Osteocyte (in vitro differentiated cells): ENCODE measurements around the gene GLG1. TPM values are rescaled to one million over a fixed set of nuclear protein-coding genes. Genes with fewer than 3 reads are reported as not detected.
A peak's percentile ranks its signal among the peaks of the same experiment; 100 is the strongest.
"Not testable (repeated sequence)": the region's sequence is repeated elsewhere in the genome, so short reads cannot be mapped to it uniquely, and the experiment has no call there.

Experiments used
- DNase-seq: peaks from one replicate; pipeline ENCODE4 v3.0.0; 2021; ENCODE audit warnings: mixed read lengths; ENCODE audit not compliant: unreplicated experiment; ENCODE audit errors: extremely low spot score
- H3K27ac Mint-ChIP-seq: one replicate; pipeline ENCODE4 v1.8.0; 2021; ENCODE audit warnings: mild to moderate bottlenecking, mixed read lengths; ENCODE audit not compliant: unreplicated experiment
- H3K27me3 Mint-ChIP-seq: one replicate; pipeline ENCODE4 v1.8.0; 2021; ENCODE audit warnings: mixed read lengths; ENCODE audit not compliant: unreplicated experiment
- H3K36me3 Mint-ChIP-seq: one replicate; pipeline ENCODE4 v1.8.0; 2021; ENCODE audit warnings: mixed read lengths; ENCODE audit not compliant: unreplicated experiment
- H3K4me1 Mint-ChIP-seq: one replicate; pipeline ENCODE4 v1.8.0; 2021; ENCODE audit warnings: mixed read lengths; ENCODE audit not compliant: unreplicated experiment
- H3K4me3 Mint-ChIP-seq: one replicate; pipeline ENCODE4 v1.8.0; 2021; ENCODE audit warnings: mild to moderate bottlenecking, moderate library complexity, mixed read lengths; ENCODE audit not compliant: unreplicated experiment
- H3K9me3 Mint-ChIP-seq: one replicate; pipeline ENCODE4 v1.8.0; 2021; ENCODE audit warnings: mixed read lengths; ENCODE audit not compliant: unreplicated experiment
- total RNA-seq: library from RNA; stranded (reverse); gene quantifications from 2 replicates; pipeline ENCODE4 v1.2.1, GENCODE V29; 2021
- TF ChIP-seq, protein P1 (sequence below): fragments of 200-600 bp; sonication (generic); IDR thresholded peaks from 2 replicates; pipeline ENCODE4 v1.5.0; 2021; ENCODE audit warnings: antibody characterized with exemption, mild to moderate bottlenecking, moderate library complexity

GLG1 gene
- total RNA-seq, 1 donor from 2014 or later = 241 TPM

DNA sequence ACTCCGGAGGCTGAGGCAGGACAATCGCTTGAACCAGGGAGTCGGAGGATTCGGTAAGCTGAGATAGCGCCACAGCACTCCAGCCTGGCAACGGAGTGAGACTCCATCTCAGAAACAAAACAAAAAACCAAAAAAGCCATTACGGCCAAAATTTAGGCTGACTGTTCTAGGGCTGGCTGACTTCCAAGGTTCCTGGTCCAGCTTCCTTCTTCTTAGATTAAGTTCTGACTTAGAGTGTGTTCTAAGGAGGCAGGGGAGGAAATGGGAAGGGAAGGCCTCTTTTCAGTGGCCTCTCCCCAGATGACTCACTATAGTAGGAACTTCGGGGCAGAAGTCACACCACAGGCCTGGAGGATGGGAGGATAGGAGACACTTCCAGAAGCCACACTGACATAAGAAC, 157.9 kb downstream of the GLG1 start:
- no peaks in the 10 kb centered on the region for H3K9me3 Mint-ChIP-seq
- H3K4me1 Mint-ChIP-seq = peaks cover 23% of the 10 kb centered on the region
- no peak overlapping the region for H3K4me3 Mint-ChIP-seq
- DNase-seq = no peak
- H3K36me3 Mint-ChIP-seq = peaks cover 35% of the 10 kb centered on the region
- TF ChIP-seq, protein P1, sequence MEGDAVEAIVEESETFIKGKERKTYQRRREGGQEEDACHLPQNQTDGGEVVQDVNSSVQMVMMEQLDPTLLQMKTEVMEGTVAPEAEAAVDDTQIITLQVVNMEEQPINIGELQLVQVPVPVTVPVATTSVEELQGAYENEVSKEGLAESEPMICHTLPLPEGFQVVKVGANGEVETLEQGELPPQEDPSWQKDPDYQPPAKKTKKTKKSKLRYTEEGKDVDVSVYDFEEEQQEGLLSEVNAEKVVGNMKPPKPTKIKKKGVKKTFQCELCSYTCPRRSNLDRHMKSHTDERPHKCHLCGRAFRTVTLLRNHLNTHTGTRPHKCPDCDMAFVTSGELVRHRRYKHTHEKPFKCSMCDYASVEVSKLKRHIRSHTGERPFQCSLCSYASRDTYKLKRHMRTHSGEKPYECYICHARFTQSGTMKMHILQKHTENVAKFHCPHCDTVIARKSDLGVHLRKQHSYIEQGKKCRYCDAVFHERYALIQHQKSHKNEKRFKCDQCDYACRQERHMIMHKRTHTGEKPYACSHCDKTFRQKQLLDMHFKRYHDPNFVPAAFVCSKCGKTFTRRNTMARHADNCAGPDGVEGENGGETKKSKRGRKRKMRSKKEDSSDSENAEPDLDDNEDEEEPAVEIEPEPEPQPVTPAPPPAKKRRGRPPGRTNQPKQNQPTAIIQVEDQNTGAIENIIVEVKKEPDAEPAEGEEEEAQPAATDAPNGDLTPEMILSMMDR = no peak
- peak overlapping the region; percentile 91 for H3K27ac Mint-ChIP-seq
- no peaks in the 10 kb centered on the region for H3K27me3 Mint-ChIP-seq

DNA sequence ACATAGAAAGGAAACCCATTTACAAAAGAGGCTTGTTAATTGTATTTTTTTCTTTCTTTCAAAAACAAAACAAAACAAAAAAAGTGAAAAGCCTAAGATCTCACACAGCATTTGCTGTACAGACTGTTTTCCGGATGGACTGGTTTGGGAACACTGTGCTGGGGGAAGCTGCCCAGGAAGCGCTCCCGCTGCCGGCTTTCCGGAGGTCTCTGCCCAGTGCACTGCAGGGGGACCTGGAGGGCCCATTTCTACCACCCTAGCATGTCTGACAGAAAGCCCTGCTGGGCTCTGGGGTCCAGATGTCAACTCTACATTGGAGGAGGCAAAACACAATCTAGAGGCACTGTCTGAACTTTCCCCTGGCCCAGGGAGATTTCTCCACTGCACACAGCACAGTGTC, 159.3 kb downstream of the GLG1 start:
- TF ChIP-seq, protein P1 = no peak
- peaks cover 23% of the 10 kb centered on the region for H3K4me1 Mint-ChIP-seq
- no peaks in the 10 kb centered on the region for H3K9me3 Mint-ChIP-seq
- H3K27me3 Mint-ChIP-seq = no peaks in the 10 kb centered on the region
- H3K4me3 Mint-ChIP-seq = no peak overlapping the region
- peaks cover 27% of the 10 kb centered on the region for H3K36me3 Mint-ChIP-seq
- H3K27ac Mint-ChIP-seq = peak overlapping the region; percentile 38
- DNase-seq = no peak

DNA sequence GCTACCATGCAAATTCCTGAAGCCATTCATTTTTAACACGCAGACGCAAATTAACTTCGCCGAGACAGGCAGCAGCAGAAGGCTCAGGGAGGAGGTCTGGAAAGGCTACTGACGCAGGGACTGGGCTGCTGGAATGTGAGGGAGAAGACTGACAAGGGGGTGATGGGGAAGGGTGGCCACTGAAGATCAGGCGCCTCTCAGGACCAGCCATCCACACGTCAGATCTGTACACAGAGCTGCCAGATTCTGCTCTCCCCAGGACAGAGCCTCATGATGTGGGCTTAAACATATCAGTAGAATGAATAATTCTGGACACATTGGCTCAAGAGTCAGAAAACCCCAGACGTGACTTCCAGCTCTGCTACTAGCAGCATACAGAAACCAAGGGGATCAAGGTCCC, 160.0 kb downstream of the GLG1 start:
- H3K27ac Mint-ChIP-seq = no peak overlapping the region
- peaks cover 23% of the 10 kb centered on the region for H3K4me1 Mint-ChIP-seq
- H3K27me3 Mint-ChIP-seq = no peaks in the 10 kb centered on the region
- H3K4me3 Mint-ChIP-seq = no peak overlapping the region
- H3K36me3 Mint-ChIP-seq = peaks cover 20% of the 10 kb centered on the region
- TF ChIP-seq, protein P1 = no peak
- no peak for DNase-seq
- H3K9me3 Mint-ChIP-seq = no peaks in the 10 kb centered on the region

DNA sequence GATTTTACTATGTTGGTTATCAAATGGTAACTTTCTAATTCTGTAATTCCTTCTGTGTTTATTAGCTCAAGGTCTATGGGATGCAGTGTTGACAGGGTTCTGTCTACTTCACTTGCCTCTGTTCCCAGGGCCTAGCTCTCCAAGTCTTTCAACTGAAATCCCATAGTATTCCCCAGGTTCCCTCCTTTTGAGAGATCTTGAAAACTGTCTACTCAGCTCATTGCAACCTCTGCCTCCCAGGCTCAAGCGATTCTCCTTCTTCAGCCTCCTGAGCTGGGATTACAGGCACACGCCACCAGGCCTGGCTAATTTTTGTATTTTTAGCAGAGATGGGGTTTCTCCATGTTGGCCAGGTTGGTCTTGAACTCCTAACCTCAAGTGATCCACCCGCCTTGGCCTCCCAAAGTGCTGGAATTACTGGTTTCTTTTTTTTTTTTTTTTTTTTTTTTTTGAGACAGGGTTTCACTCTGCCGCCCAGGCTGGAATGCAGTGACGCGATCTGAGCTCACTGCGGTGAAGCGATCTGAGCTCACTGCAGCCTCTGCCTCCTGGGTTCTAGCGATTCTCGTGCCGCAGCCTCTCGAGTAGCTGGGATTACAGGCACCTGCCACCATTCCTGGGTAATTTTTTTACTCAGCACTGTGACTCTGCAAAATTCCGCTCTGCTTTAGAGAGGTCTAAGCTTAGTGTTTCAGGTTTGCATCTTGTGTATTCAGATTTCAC, 163.1 kb downstream of the GLG1 start:
- not testable (repeated sequence) for H3K9me3 Mint-ChIP-seq, H3K27ac Mint-ChIP-seq, H3K4me3 Mint-ChIP-seq, H3K4me1 Mint-ChIP-seq, DNase-seq, H3K27me3 Mint-ChIP-seq
- peaks cover 15% of the 10 kb centered on the region for H3K36me3 Mint-ChIP-seq

DNA sequence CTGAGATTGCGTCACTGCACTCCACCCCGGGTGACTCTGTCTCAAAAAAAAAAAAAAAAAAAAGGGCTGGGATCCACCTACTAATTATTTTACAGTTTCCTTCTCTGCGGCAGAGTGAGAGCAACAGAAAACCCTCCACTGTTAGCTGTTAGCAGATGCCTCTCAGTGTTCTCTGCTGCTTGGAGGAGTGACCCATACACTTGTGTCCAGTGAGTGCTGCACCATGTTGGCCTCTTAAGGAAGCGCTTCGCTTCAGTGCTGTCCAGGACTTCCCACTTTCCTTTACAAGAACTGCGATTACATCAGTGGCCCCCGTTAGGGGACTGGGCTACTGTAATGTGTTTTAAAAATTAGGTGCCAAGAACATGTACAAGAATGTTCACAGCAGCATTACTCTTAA, 167.2 kb downstream of the GLG1 start:
- DNase-seq = no peak
- Mint-ChIP-seq H3K27me3 (no peaks in the 10 kb centered on the region), H3K4me1 (no peaks in the 10 kb centered on the region), H3K9me3 (no peaks in the 10 kb centered on the region), H3K27ac (no peak overlapping the region), H3K36me3 (peaks cover 12% of the 10 kb centered on the region), H3K4me3 (no peak overlapping the region)
- TF ChIP-seq, protein P1 = no peak
